ENCODE data around the gene NDUFS3. TPM values are rescaled to one million over a fixed set of nuclear protein-coding genes. Genes with fewer than 3 reads are reported as not detected.
A peak's percentile ranks its signal among the peaks of the same experiment; 100 is the strongest.

Gene NDUFS3
- total and polyA plus RNA-seq, 2 of the 13 experiments (the other 11 are each of a cell fraction or from before 2014, with no cell fraction given): 151 to 184 TPM

DNA sequence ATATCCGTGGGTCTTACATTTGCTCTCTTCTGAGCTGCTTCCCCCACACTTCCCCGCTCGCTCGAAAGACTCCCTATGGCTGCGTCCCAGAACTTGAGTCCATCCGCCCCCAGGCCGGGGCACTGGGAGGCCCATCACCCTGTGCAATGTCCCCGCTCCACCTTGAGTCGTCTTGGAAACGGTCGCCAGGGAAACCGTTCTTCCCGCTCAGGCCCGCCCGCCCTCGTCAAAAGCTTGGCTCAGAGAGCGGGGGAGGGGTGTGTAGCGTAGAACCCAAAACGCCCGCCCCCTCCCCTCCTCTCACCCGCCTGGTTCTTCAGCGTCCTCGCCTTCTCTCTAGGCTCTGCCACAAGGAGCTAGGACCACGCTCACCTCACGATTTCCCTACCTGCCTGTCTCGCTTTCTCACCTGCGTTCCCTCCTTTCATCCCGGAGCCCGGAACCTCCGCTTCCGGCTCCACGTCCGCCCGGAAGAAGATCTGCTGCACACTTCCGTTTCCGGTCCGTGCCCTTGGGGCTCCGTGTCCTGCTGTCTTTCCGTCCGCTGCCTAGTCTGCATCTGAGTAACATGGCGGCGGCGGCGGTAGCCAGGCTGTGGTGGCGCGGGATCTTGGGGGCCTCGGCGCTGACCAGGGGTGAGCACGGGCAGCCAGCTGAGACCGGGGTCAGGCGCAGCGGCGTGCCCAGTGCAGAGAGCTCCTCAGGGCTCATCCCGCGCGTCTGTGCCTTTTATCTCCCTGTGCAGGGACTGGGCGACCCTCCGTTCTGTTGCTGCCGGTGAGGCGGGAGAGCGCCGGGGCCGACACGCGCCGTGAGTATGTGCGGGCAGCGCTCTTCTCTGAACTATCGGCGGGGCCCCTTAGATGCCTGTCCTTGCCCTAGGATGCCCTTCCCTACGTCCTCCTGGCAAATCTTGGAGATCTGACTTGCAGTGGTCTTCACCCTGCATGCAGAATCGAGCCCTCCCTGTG, at the start of gene NDUFS3, which contains the start of gene KBTBD4 (continued):
- TF ChIP-seq, protein P1, sequence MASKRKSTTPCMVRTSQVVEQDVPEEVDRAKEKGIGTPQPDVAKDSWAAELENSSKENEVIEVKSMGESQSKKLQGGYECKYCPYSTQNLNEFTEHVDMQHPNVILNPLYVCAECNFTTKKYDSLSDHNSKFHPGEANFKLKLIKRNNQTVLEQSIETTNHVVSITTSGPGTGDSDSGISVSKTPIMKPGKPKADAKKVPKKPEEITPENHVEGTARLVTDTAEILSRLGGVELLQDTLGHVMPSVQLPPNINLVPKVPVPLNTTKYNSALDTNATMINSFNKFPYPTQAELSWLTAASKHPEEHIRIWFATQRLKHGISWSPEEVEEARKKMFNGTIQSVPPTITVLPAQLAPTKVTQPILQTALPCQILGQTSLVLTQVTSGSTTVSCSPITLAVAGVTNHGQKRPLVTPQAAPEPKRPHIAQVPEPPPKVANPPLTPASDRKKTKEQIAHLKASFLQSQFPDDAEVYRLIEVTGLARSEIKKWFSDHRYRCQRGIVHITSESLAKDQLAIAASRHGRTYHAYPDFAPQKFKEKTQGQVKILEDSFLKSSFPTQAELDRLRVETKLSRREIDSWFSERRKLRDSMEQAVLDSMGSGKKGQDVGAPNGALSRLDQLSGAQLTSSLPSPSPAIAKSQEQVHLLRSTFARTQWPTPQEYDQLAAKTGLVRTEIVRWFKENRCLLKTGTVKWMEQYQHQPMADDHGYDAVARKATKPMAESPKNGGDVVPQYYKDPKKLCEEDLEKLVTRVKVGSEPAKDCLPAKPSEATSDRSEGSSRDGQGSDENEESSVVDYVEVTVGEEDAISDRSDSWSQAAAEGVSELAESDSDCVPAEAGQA (IDR thresholded peaks at IDR 0.05; ENCODE audit: low read depth): peak; percentile 92
- TF ChIP-seq, protein P1 (CRISPR knock-in tag; IDR thresholded peaks at IDR 0.05; ENCODE audit: borderline replicate concordance): no peak
- peak; percentile 88 for TF ChIP-seq MTF2 (CRISPR knock-in tag; IDR thresholded peaks at IDR 0.05; ENCODE audit: borderline replicate concordance)
- peak; percentile 14; the same call in 1 of the 2 replicates for TF ChIP-seq RCOR2 (CRISPR knock-in tag; IDR thresholded peaks at IDR 0.05)
- TF ChIP-seq ZNF790 (CRISPR knock-in tag; IDR thresholded peaks at IDR 0.05; ENCODE audit: borderline replicate concordance): peak; percentile 82; the same call in 1 of the 2 replicates
- peak; percentile 97 for TF ChIP-seq CBFB (CRISPR knock-in tag; IDR thresholded peaks at IDR 0.05)
- TF ChIP-seq POGZ (CRISPR knock-in tag; IDR thresholded peaks at IDR 0.05): peak; percentile 95
- TF ChIP-seq SRY (CRISPR knock-in tag; IDR thresholded peaks at IDR 0.05): peak; percentile 86; the same call in 1 of the 2 replicates
- peak; percentile 94 for TF ChIP-seq MED8 (CRISPR knock-in tag; IDR thresholded peaks at IDR 0.05; ENCODE audit: insufficient replicate concordance)
- no peak for TF ChIP-seq USF2 (IDR thresholded peaks at IDR 0.05; ENCODE audit: low read depth, low read length)
- TF ChIP-seq USF2 (CRISPR knock-in tag; IDR thresholded peaks at IDR 0.05; ENCODE audit: borderline replicate concordance): no peak; the same call in 1 of the 2 replicates
- TF ChIP-seq ZNF737 (CRISPR knock-in tag; IDR thresholded peaks at IDR 0.05; ENCODE audit: borderline replicate concordance): 0 out of 2 replicates have a peak, but pooled peaks have one; percentile 23
- peak; percentile 91 for TF ChIP-seq MIER2 (CRISPR knock-in tag; IDR thresholded peaks at IDR 0.05)
- TF ChIP-seq HES4 (CRISPR knock-in tag; IDR thresholded peaks at IDR 0.05; ENCODE audit: borderline replicate concordance): 0 out of 2 replicates have a peak, but pooled peaks have one; percentile 23
- TF ChIP-seq RBM22 (optimal IDR thresholded peaks at IDR 0.05; ENCODE audit: low read length): peak; percentile 98
- peak; percentile 94 for TF ChIP-seq POGK (CRISPR knock-in tag; conservative IDR thresholded peaks at IDR 0.05)
- TF ChIP-seq, protein P2, sequence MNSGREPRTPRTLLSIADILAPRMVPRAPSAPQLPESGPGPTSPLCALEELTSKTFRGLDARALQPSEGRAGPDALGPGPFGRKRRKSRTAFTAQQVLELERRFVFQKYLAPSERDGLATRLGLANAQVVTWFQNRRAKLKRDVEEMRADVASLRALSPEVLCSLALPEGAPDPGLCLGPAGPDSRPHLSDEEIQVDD (CRISPR knock-in tag; IDR thresholded peaks at IDR 0.05; ENCODE audit: borderline replicate concordance): no peak; the same call in 1 of the 2 replicates

All from HepG2 (cell line).